A549 (cell line): ENCODE results near the gene BTBD3. TPM values are rescaled to one million over a fixed set of nuclear protein-coding genes. Genes with fewer than 3 reads are reported as not detected.

ENCODE experiments used
- ATAC-seq, 2 experiments: fragments of 200-7000 bp in 1 of 2; fragments of >200 bp in 1 of 2; cut with Nextera tagmentation in 1 of 2; cut with Tn5 transposase in 1 of 2; 3 replicates each; pipeline versions ENCODE4 v1.8.0 to v1.9.1; 2018 to 2020; ENCODE audit warnings: mild to moderate bottlenecking in 1 of 2, moderate library complexity in 1 of 2
- CTCF ChIA-PET: fragments of 300-600 bp; sonication (Branson Sonifier 250); formaldehyde crosslinking; extraction: SDS; loops from one replicate; lab custom pipeline; 2021; ENCODE audit warnings: antibody characterized with exemption, inconsistent platforms; lab: Yijun Ruan, JAX
- POLR2A ChIA-PET: fragments of 350-600 bp; formaldehyde crosslinking; extraction: SDS; loops from one replicate; lab custom pipeline; 2021; ENCODE audit warnings: antibody characterized with exemption, inconsistent platforms; lab: Yijun Ruan, JAX
- DNase-seq, 2 experiments: peaks; one replicate each; pipeline versions ENCODE4 v3.0.0 to v3.0.0-alpha.2; 2011 to 2016; ENCODE audit warnings: low read depth in 1 of 2, low spot score in 1 of 2
- FAIRE-seq: peaks from 2 replicates; lab custom pipeline; 2011; peaks lifted over from hg19 to GRCh38; lab: Jason Lieb, UNC
- H3K27ac ChIP-seq, 2 experiments: fragments of >200 bp; sonication (Bioruptor Twin); formaldehyde crosslinking; 3 replicates each; pipeline ENCODE4 v1.5.1; 2016 to 2017
- H3K4me1 ChIP-seq: fragments of >200 bp; sonication (Bioruptor Twin); formaldehyde crosslinking; 3 replicates; pipeline ENCODE4 v1.6.1; 2016
- H3K4me2 ChIP-seq: fragments of >200 bp; sonication (Bioruptor Twin); formaldehyde crosslinking; 3 replicates; pipeline ENCODE4 v1.6.1; 2016
- H3K4me3 ChIP-seq: fragments of >200 bp; sonication (Bioruptor Twin); formaldehyde crosslinking; 3 replicates; pipeline ENCODE4 v1.5.1; 2016
- H3K9me3 ChIP-seq: fragments of >200 bp; sonication (Bioruptor Twin); formaldehyde crosslinking; 3 replicates; pipeline ENCODE4 v1.6.1; 2016
- ATOH8 ChIP-seq: fragments of 250-450 bp; sonication (Bioruptor Pico); IDR thresholded peaks from 2 replicates; pipeline ENCODE4 v1.5.0; 2020; ENCODE audit warnings: low read depth, mild to moderate bottlenecking, moderate library complexity
- BCL3 ChIP-seq: fragments of >200 bp; sonication (Bioruptor Twin); formaldehyde crosslinking; IDR thresholded peaks from 3 replicates; pipeline ENCODE4 v1.6.1; 2016
- BHLHE40 ChIP-seq: IDR thresholded peaks from 2 replicates; pipeline ENCODE4 v1.6.1; 2012; ENCODE audit warnings: low read depth, low read length, inconsistent platforms
- CEBPB ChIP-seq, 2 experiments: fragments of >200 bp in 1 of 2; sonication (Bioruptor Twin) in 1 of 2; formaldehyde crosslinking in 1 of 2; IDR thresholded peaks; 2 replicates each; pipeline ENCODE4 v1.6.1; 2012 to 2016
- CHD2 ChIP-seq: fragments of 150-350 bp; IDR thresholded peaks from 2 replicates; pipeline ENCODE4 v1.6.1; 2014; ENCODE audit warnings: low read length; ENCODE audit not compliant: partially characterized antibody
- CHD4 ChIP-seq: fragments of 200-600 bp; sonication (generic); IDR thresholded peaks from 2 replicates; pipeline ENCODE4 v1.6.1; 2016; ENCODE audit warnings: antibody characterized with exemption, mild to moderate bottlenecking, borderline replicate concordance
- EHMT2 ChIP-seq: fragments of 200-600 bp; sonication (generic); IDR thresholded peaks from 2 replicates; pipeline ENCODE4 v1.6.1; 2016; ENCODE audit warnings: antibody characterized with exemption, low read depth, mild to moderate bottlenecking, moderate library complexity
- ELK1 ChIP-seq: fragments of 150-350 bp; IDR thresholded peaks from 2 replicates; pipeline ENCODE4 v1.6.1; 2014; ENCODE audit warnings: low read depth, mild to moderate bottlenecking, low read length
- EP300 ChIP-seq, 2 experiments: fragments of >200 bp; sonication (Bioruptor Twin); formaldehyde crosslinking; IDR thresholded peaks; 2 replicates in 1 of 2; 3 replicates in 1 of 2; pipeline ENCODE4 v1.6.1; 2016 to 2017
- HMGXB4 ChIP-seq: fragments of 250-450 bp; sonication (Bioruptor Pico); IDR thresholded peaks from 2 replicates; pipeline ENCODE4 v1.5.0; 2021; ENCODE audit warnings: mild to moderate bottlenecking, moderate library complexity, borderline replicate concordance
- KDM1A ChIP-seq: fragments of 200-600 bp; sonication (generic); IDR thresholded peaks from 2 replicates; pipeline ENCODE4 v1.6.1; 2016; ENCODE audit warnings: low read depth, mild to moderate bottlenecking
- MAX ChIP-seq: IDR thresholded peaks from 2 replicates; pipeline ENCODE4 v1.6.1; 2012
- MAZ ChIP-seq: fragments of 150-350 bp; IDR thresholded peaks from 2 replicates; pipeline ENCODE4 v1.6.1; 2014; ENCODE audit warnings: antibody characterized with exemption, low read depth, low read length, borderline replicate concordance
- MYC ChIP-seq: IDR thresholded peaks from 2 replicates; pipeline ENCODE4 v1.6.1; 2012; ENCODE audit warnings: mild to moderate bottlenecking, inconsistent platforms, low read length, improper control_type of control experiment, borderline replicate concordance
- RARB ChIP-seq: fragments of 250-450 bp; sonication (Bioruptor Pico); IDR thresholded peaks from 2 replicates; pipeline ENCODE4 v1.8.0; 2021; ENCODE audit warnings: mild to moderate bottlenecking, moderate library complexity
- RFX5 ChIP-seq: fragments of 450-650 bp; IDR thresholded peaks from 2 replicates; pipeline ENCODE4 v1.7.1; 2014; ENCODE audit warnings: antibody characterized with exemption, mild to moderate bottlenecking, moderate library complexity
- RNF2 ChIP-seq: fragments of 200-600 bp; sonication (generic); IDR thresholded peaks from 2 replicates; pipeline ENCODE4 v1.6.1; 2016; ENCODE audit warnings: low read depth, mild to moderate bottlenecking, antibody characterized with exemption, moderate library complexity, borderline replicate concordance
- ZC3H11A ChIP-seq: fragments of 450-650 bp; IDR thresholded peaks from 2 replicates; pipeline ENCODE4 v1.6.1; 2014; ENCODE audit warnings: antibody characterized with exemption, mild to moderate bottlenecking
- ZSCAN20 ChIP-seq: fragments of 250-450 bp; sonication (Bioruptor Pico); IDR thresholded peaks from 2 replicates; pipeline ENCODE4 v1.8.0; 2022; ENCODE audit warnings: mild to moderate bottlenecking, moderate library complexity
- WGBS: methylation state at CpG from one replicate; pipeline ENCODE4 v1.1.6; 2017; ENCODE audit errors: missing lambda C conversion rate; 5-methylcytosine and 5-hydroxymethylcytosine counted together
- polyA plus RNA-seq, 4 experiments: library from polyadenylated mRNA; depleted of rRNA in 3 of 4; stranded (reverse); fragments of >200 nt; fragmentation: RNase III in 1 of 4; extraction: RNeasy Plus Mini Kit Qiagen cat#74134 plus additional on column Dnase treatment in 1 of 4; gene quantifications; 2 replicates in 3 of 4; 3 replicates in 1 of 4; pipeline ENCODE4 v1.2.3, GENCODE V29; 2011 to 2017

BTBD3 gene
- polyA plus RNA-seq, 2 of the 4 experiments (the other 2 are of a cell fraction) = 16.3 to 47.1 TPM

GRCh38 chr20:11922561-11922960, 4.9 kb downstream of the BTBD3 start:
- no peak for DNase-seq
- WGBS = 100% methylated on average over 4 of the region's 4 CpGs
- no peak for FAIRE-seq
- no peak overlapping the region for H3K4me3 ChIP-seq
- no peak for TF ChIP-seq BCL3
- H3K9me3 ChIP-seq = no peaks in the 10 kb centered on the region
- no peak overlapping the region for H3K4me2 ChIP-seq
- ATAC-seq = no peak
- no peak overlapping the region for H3K27ac ChIP-seq
- H3K4me1 ChIP-seq = no peaks in the 10 kb centered on the region
- POLR2A ChIA-PET = no interaction called here
- CTCF ChIA-PET = interaction anchor here (1.5 kb wide), 1 partner anchor 10 kb away, joined by 5 read pairs; no protein-coding TSS in a partner anchor

GRCh38 chr20:11924923-11925322, 7.2 kb downstream of the BTBD3 start:
- DNase-seq (no peak), ATAC-seq (no peak), FAIRE-seq (no peak)
- ChIA-PET POLR2A (no interaction called here), CTCF (interaction anchor here (1.2 kb wide), 1 partner anchor 11 kb away, joined by 3 read pairs; no protein-coding TSS in a partner anchor)
- no peak for TF ChIP-seq EHMT2
- TF ChIP-seq HMGXB4 (CRISPR knock-in tag) = no peak
- TF ChIP-seq MAX = no peak
- TF ChIP-seq CEBPB (IDR thresholded peaks at IDR 0.05) = no peak
- TF ChIP-seq ZSCAN20 (CRISPR knock-in tag) = no peak
- TF ChIP-seq MYC = no peak
- no peak for TF ChIP-seq MAZ
- no peaks in the 10 kb centered on the region for H3K9me3 ChIP-seq
- no peak overlapping the region for H3K4me3 ChIP-seq
- 89% methylated on average over 4 of the region's 6 CpGs for WGBS
- no peaks in the 10 kb centered on the region for H3K4me1 ChIP-seq
- H3K4me2 ChIP-seq = no peak overlapping the region
- H3K27ac ChIP-seq = no peak overlapping the region

GRCh38 chr20:11926292-11926998, 8.8 kb downstream of the BTBD3 start:
- WGBS = 91% methylated on average over 4 of the region's 4 CpGs
- POLR2A ChIA-PET = interaction anchor here (0.6 kb wide), 1 partner anchor 17 kb away, joined by 5 read pairs; no protein-coding TSS in a partner anchor

More at GRCh38 chr20:11926292-11926998, 8.8 kb downstream of the BTBD3 start:
- DNase-seq (no peak), FAIRE-seq (no peak), ATAC-seq (no peak)
- Histone ChIP-seq H3K4me1 (no peaks in the 10 kb centered on the region), H3K9me3 (no peaks in the 10 kb centered on the region), H3K4me2 (no peak overlapping the region), H3K27ac (no peak overlapping the region), H3K4me3 (no peak overlapping the region)
- TF ChIP-seq RFX5 (no peak), CHD2 (no peak), KDM1A (no peak), HMGXB4 (CRISPR knock-in tag) (no peak), ZC3H11A (no peak), BHLHE40 (no peak), RARB (CRISPR knock-in tag) (no peak), CHD4 (no peak), EP300 (IDR thresholded peaks at IDR 0.05) (no peak), ELK1 (no peak), RNF2 (no peak), ATOH8 (CRISPR knock-in tag) (no peak), MYC (no peak)
- CTCF ChIA-PET = interaction anchor here (1.0 kb wide), 1 partner anchor 26 kb away, joined by 3 read pairs; no protein-coding TSS in a partner anchor
